Stimulated activated CD4-positive, alpha-beta T cell treated with anti-CD3 and anti-CD28 coated beads, Interleukin-1b, Interleukin-23, amount 100 ng/mL, for 1 hour (primary cell): ENCODE measurements around the gene RFX1.

ENCODE experiments used
- DNase-seq, 2 donors: peaks; one replicate each; pipeline ENCODE4 v3.0.0-alpha.2; 2020; ENCODE audit warnings: low read depth in 2 of 2

The RFX1 gene

GRCh38 chr19:13960863-13961784, 45.0 kb downstream of the RFX1 start:
- DNase-seq: no peak

DNA sequence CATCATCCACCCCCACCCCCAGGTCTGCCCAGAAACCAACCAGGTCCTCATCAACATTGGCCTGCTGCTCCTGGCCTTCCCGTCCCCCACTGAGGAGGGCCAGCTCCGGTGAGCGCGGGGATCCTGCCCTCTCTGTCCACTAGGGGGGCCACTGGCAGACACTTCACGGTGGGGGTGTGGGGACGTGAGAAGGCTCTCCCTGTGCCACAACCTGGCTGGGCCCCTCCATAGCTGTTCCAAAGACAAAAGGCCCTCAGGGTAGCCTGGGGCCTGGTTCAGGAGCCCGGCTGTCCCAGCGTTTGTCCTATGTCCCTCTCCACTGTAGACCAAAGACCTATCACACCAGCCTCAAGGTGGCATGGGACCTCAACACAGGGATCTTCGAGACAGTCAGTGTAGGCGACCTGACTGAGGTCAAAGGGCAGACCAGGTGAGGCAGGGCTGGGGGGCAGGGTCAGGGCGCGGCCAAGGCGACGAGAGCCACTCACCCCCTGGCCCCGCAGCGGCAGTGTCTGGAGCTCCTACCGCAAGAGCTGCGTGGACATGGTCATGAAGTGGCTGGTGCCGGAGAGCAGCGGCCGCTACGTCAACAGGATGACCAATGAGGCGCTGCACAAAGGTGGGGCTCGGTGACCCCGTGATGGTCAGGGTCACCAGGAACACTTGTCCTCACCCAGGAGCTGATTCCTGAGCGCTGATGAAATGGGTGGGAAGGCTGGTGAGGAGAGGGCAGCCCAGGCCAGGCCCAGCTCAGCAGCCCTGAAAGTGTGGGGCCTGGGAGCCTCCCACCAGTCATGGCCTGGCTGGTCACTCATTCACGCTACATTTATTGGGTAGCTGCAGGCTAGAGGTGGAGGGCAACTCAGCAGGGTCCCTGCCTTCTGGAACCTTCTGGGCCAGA, 45.9 kb downstream of the RFX1 start:
- no peak for DNase-seq

DNA sequence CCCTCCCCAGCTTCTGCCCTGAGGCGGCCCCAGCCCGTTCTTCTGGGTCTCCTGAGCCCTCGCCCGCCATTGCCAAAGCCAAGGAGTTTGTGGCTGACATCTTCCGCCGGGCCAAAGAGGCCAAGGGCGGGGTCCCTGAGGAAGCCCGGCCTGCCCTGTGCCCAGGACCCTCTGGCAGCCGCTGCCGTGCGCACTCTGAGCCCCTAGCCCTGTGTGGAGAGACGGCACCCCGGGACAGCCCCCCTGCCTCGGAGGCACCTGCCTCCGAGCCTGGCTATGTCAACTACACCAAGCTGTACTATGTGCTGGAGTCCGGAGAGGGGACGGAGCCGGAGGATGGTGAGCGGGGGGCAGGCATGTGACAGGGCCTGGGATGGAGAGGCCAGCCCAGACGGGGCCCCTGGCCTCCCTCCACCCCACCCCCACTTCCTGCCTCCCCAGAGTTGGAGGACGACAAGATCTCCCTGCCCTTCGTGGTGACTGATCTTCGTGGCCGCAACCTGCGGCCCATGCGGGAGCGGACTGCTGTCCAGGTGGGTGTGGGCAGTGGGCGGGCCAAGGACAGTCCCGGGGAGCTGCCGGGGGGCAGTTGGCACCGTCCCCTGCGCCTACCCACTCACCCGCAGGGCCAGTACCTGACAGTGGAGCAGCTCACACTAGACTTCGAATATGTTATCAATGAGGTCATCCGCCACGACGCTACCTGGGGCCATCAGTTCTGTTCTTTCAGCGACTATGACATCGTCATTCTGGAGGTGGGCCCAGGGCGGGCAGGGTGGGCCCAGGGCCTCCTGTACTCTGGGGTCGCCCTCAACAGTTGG, 46.8 kb downstream of the RFX1 start:
- DNase-seq: no peak

DNA sequence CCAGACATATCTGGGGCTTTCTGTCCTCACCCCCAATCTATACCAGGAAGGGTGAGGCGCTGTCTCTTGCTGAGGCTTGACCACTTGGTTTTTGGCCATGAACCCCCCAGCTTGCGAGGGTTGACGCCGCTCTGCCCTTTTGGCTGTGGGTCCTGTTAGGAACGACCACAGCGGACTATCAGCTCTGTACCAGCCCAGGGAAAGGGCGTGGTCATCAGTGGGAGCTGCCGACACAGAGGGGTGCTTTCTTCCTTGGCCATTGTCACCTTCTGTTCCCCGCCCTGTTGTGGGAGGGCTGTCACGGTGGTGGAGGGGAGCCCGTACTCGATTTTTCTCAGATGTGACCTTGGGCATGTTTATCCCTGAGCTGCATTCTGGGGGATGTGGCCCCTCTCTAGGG, 48.1 kb downstream of the RFX1 start:
- DNase-seq: no peak

DNA sequence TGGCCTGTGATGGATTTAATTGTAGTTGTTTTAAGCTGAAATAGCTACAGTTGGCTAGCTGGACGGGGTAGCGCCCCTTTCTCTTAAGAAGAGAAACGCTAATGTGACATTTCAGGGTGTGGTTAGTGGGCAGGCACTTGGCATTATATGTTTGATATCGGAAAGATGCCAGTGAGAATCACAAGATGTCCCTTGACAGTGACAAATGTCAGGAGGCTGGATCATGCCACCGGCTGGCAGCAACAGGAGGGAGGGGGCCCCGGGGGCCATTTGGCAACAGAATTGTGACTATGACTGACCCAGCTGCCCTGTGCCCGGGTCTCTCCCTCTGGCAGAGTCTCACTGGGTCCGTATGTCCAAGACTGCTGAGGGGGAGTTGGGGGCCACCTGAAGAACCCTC, 49.1 kb downstream of the RFX1 start:
- no peak for DNase-seq

- DNase-seq: no peak
Observed at GRCh38 chr19:13956365-13956744, 49.8 kb downstream of the RFX1 start.

DNA sequence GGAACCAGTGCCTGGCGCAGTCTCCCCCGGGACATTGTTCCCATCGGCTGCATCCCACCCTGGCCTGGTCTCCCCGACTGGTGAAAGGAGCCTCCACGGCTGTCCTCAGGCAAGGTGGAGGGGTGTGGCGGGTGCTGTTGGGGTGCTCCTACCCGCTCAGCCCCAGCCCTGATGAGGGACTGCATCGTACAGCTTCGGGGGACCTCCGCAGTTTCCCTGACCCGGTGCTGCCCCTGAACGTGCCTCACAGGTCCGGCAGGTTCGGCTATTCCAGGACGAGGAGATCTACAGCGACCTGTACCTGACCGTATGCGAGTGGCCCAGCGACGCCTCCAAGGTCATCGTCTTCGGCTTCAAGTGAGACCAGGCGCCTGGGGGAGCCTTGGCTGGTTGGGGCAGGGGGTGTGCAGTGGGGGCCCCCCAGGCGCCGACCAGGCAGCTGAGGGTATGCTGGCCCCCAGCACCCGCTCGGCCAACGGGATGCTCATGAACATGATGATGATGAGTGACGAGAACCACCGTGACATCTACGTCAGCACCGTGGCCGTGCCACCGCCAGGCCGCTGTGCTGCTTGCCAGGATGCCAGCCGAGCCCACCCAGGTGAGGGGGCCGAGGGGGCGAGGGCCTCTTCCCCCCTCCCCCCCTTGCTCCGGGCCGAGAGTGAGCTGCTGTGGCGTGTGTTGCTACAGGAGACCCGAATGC, 50.3 kb downstream of the RFX1 start:
- DNase-seq: no peak

- no peak for DNase-seq
Observed at GRCh38 chr19:13954185-13954584, 51.9 kb downstream of the RFX1 start.

DNA sequence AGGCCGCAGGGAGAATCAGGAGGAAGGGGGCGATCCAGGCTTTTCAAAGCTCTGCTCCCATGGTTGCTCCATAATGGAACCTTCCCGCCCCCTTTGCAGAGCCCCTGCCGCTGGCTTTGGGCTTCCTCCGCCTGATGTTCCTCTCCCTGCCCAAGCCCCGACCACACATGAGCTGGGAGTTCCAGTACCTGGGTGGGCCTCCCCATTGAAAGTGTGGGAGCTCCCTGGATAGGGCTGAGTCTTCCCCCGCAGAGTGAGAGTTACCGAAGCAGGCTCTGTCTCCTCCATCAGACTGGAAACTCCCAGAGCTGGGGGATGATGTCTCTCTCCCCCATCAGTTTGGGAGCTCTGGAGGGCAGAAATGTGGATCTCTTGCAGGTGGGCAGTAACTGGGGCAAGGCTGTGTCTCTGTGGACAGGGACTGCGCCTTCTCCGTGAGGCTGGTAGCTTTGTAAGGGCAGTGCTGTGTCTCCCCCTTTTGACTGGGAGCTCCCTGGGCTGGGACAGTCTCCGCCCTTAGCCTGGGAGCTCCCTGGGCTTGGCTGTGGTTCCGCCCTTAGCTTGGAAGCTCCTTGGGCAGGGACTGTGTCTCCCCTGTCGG, 53.1 kb downstream of the RFX1 start:
- no peak for DNase-seq

GRCh38 chr19:13952154-13952930, 53.8 kb downstream of the RFX1 start, which contains the start of gene DCAF15:
TSS of gene DCAF15 (plus strand) at chr19:13952509. CDS start at chr19:13952513, 4 bp downstream.
- DNase-seq: peak; percentile 93 to 97

GRCh38 chr19:13951799-13952153, 54.3 kb downstream of the RFX1 start:
- DNase-seq: no peak

DNA sequence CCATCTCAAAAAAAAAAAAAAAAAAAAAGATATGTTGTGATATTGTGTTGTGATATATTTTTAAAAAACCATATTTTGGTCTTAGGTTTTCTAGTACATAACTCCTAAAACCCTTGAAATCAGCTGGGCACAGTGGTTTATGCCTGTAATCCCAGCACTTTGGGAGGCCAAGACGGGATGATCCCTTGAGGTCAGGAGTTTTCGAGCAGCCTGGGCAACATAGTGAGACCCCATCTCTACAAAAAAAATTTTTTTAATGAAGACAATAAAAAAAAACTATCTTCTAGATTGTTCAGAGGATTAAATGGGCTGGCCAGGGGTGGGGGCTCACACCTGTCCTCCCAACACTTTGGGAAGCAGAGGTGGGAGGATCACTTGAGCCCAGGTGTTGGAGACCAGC, 55.1 kb downstream of the RFX1 start:
- no peak for DNase-seq

DNA sequence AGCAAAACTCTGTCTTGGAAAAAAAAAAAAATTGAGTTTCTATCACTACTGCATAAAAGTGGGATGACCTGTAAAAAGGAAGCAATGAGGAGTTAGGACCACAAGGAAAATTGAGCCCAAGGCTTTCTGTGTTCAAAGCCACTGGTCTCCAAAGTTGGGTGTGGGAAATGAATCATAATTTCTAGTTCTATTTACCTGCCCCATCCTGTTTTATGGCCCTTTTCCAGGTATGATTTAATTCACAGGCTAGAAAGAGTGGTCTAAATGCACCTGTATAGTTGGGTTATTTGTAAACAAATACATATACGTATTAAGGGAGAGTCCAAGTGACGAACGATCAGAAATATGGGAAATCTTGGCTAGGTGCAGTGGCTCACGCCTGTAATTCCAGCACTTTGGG, 59.7 kb downstream of the RFX1 start:
- no peak for DNase-seq

- no peak for DNase-seq
Observed at GRCh38 chr19:13942023-13942684, 64.0 kb downstream of the RFX1 start.

- no peak for DNase-seq
Observed at GRCh38 chr19:13938301-13939064, 67.6 kb downstream of the RFX1 start, which contains the start of gene PODNL1. TSS of gene PODNL1 (minus strand) at chr19:13938417. CDS start at chr19:13938181, 236 bp downstream.

GRCh38 chr19:13937479-13938300, 68.4 kb downstream of the RFX1 start:
- DNase-seq: no peak

GRCh38 chr19:13935765-13936510, 70.2 kb downstream of the RFX1 start:
- DNase-seq: no peak
